SK-N-SH (cell line): ENCODE results near the gene AACS.

Experiments
- CTCF ChIP-seq: fragments of 200-600 bp; sonication (generic); IDR thresholded peaks from 2 replicates; pipeline ENCODE4 v1.6.1; 2017; ENCODE audit warnings: antibody characterized with exemption, mild to moderate bottlenecking, moderate library complexity
- ELF1 ChIP-seq: IDR thresholded peaks from 2 replicates; pipeline ENCODE4 v1.4.0; 2012
- EZH2phosphoT487 ChIP-seq: fragments of 200-600 bp; sonication (generic); IDR thresholded peaks from 2 replicates; pipeline ENCODE4 v1.6.1; 2017; ENCODE audit warnings: low read depth, mixed run types, mild to moderate bottlenecking, antibody characterized with exemption, moderate library complexity, borderline replicate concordance
- NRF1 ChIP-seq: IDR thresholded peaks from 2 replicates; pipeline ENCODE4 v1.6.1; 2012; ENCODE audit warnings: low read depth, mild to moderate bottlenecking, low read length
- POLR2AphosphoS5 ChIP-seq: IDR thresholded peaks from 2 replicates; pipeline ENCODE4 v1.6.1; 2012; ENCODE audit warnings: low read depth, low read length
- RCOR1 ChIP-seq: fragments of 150-350 bp; IDR thresholded peaks from 2 replicates; pipeline ENCODE4 v1.6.1; 2017; ENCODE audit warnings: antibody characterized with exemption, low read length
- USF1 ChIP-seq: IDR thresholded peaks from 2 replicates; pipeline ENCODE4 v1.4.0; 2012; ENCODE audit warnings: low read depth, borderline replicate concordance
- YY1 ChIP-seq: IDR thresholded peaks from 2 replicates; pipeline ENCODE4 v1.4.0; 2012; ENCODE audit warnings: low read depth, mild to moderate bottlenecking

- TF ChIP-seq CTCF (no peak), NRF1 (no peak), YY1 (no peak), POLR2AphosphoS5 (no peak), EZH2phosphoT487 (no peak), ELF1 (no peak), USF1 (no peak), RCOR1 (no peak)
Observed at GRCh38 chr12:125128439-125129178, 63.4 kb downstream of the AACS start.
